DMS 273 (cell line): Measurements from ENCODE around the gene LRRC14B.

Experiments used
- DNase-seq: peaks from one replicate; lab custom pipeline; 2025; ENCODE audit not compliant: unreplicated experiment; lab: John Stamatoyannopoulos, UW

Gene LRRC14B

DNA sequence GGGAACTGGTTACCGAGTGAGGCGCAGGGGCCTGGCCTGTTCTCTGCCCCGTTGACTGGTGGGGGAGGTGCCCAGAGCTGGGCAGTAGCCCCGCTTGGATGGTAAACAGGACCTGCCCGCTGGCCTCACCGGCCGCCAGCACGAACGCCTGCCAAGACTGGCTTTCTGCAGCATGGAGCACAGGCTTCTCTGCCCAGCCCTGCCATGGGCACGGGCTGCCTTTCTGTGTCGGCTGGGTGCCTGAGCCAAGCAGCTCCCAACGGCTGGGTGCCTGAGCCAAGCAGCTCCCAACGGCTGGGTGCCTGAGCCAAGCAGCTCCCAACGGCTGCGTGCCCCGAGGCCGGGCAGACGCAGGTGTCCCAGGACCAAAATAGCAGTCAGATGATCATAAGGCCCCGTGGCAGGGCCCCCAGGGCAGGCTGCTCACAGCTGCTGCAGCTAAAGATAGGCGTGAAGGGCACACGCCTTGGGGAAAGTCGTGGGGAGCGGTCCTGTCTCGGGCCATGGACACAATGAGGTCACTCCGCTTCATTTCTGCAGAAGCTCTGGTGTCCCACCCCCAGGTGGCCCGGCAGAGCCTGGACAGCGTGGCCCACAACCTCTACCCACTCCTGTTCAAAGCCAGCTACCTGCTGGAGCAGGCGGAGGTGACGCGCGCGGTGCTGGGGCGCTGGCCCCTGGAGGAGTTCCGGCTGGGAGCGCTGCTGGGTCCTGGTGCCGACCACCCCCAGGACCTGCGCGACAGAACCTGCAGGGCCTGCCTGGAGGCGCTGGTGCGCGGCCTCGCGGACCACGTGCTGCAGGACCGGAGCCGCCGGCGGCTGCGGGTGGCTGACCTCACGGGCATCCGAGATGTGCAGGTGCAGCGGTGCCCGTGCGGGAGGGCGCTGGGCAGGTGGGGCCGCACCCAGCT lies at the start of gene LRRC14B:
TSS of gene LRRC14B (plus strand) at position 460 of the 913 bp plus-strand sequence. CDS start at position 504, 44 bp downstream.
- peak; percentile 67 for DNase-seq

DNA sequence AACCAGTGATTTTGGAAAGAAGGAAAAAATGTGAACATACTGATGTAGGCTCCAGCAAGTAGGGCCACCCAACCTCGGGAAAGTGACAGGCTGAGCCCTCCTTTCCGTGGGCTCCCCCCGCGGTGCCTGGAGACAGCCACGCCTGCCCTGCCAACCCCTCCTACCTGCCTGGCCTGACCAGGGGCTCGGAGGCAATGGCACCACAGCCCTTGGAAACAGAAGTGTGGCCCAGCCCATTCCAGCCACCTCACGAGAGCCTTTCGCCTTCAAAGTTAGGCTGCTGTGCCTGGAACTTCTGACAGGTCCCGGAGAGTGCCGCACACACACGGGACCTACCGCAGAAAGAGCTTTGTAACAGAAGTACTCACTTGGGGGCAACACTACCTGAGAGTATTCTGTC lies 49.5 kb upstream of the LRRC14B start:
- DNase-seq: no peak

DNA sequence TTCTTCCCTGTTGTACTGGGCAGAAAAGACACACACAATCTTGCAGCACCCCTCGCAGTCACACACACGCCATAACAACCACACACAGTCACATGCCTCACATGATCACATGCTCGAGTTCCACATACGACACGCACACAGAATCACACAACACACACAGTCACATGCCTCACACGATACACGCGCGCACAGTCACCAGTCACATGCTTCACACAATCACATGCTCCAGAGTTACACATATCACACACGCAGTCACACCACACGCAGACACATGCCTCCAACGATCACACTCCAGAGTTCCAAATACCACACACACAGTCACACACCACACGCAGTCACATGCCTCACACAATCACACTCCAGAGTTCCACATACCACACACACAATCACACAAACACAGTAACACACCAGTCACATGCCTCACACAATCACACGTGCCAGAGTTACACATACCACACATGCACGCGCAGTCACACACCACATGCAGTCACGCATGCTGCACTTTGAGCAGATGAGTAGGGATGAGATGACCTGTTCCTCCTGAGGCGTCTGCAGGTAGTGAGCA lies 49.0 kb upstream of the LRRC14B start:
- no peak for DNase-seq

DNA sequence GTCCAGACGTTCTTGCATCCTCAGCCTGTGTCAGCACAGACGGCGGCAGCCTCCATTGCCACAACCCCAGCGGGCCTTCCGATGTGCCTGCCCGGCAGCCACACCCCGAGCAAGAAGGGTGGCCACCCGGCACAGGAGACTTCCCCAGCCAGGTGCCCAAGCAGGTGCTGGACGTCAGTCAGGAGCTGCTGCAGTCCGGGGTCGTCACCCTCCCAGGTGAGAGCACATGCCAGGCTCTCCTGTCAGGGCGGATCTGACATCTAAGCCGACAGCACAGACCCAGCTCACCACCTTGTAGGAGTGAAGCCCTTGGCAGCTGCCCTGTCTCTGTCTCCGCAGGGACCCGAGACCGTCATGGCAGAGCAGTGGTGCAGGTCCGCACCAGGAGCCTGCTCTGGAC lies 48.3 kb upstream of the LRRC14B start:
- no peak for DNase-seq

DNA sequence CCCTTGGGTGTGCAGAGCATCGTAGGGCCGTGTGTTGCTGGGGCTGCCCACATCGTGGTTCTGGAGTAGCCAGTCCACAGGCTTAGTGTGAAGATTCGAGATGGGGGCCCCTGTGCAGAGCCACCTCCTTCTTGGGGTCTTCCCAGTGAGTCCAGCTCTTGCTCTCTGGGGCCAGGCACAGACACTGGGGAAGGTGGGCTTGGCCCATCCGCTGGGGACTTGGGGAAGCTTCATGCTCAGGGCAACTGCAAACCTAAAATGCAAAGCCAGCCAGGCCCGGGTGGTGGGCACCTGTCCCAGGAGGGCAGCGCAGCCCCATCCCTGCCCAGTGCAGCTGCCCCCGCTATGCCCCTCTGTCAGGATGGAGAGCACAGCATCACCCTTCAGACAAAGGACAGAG lies 46.4 kb upstream of the LRRC14B start:
- DNase-seq: no peak

DNA sequence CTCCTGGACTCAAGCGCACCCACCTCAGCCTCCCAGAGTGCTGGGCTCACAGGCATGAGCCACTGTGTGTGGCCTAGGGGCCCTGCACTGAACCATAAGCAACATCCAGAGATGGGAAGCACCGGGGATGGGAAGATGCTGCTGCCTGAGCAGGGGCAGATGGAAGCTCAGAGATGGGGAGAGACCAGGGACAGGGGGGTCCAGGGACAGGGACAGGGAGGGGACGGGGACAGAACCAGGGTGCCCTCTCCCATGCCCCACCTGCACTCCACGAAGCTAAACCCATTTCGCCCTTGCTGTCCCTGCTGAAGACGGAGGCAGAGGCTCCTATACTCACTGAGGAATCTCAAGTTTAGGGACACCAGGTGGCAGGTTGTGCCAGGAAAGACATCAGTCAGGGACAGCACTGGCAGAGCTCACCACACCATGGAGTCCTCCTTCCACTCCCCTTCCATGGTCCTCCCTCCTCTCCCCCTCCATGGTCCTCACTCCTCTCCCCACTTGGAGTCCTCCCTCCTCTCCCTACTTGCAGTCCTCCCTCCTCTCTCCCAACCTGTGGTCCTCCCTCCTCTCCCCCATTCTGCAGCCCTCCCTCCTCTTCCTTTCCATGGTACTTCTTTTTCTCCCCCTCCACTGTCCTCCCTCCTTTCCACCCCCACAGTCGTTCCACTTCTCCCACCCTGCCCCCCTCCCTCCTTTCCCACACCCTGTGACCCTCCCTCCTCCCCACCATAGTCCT lies 45.5 kb upstream of the LRRC14B start:
- DNase-seq: no peak

DNA sequence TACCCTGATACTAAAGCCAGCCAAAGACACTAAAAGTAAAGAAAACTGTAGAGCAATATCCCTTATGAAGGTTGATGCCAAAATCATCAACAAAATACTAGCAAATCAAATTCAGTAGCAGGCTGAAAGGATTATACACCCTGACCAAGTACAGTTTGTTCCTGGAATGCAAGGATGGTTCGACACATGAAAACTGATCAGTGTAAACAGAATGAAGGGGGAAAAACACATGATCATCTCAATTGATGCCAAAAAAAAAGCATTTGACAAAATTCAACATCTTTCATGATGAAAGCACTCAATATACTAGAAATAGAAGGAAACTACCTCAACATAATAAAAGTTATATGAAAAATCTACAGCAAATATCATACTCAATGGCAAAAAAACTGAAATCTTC lies 43.5 kb upstream of the LRRC14B start:
- DNase-seq: no peak

DNA sequence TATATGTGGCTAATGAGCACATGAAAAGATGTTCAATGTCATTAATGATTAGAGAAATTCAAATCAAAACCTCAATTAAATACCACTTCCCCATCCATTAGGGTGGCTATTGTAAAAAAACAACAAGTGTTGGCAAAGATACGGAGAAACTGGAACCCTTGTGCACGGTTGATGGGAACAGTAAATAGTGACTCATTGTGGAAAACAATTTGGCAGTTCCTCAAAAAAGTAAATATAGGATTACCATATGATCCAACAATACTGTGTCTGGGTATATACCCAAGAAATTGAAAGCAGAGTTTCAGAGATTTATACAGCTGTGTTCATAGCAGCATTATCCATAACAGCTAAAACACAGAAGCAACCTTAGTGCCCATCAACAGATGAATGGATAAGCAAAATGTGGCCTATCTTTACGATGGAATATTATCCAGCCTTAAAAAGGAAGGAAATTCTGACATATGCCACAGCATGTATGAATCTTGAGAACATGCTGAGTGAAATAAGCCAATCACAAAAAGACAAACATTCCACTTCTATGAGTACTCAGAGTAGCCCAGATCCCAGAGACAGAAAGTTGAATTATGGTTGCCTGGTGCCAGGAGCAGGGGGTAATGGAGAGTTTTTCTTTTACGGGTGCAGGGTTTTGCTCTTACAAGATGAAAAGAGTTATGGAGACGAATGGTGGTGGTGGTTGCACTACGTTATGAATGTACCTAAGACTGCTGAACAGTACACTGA lies 41.4 kb upstream of the LRRC14B start:
- no peak for DNase-seq

DNA sequence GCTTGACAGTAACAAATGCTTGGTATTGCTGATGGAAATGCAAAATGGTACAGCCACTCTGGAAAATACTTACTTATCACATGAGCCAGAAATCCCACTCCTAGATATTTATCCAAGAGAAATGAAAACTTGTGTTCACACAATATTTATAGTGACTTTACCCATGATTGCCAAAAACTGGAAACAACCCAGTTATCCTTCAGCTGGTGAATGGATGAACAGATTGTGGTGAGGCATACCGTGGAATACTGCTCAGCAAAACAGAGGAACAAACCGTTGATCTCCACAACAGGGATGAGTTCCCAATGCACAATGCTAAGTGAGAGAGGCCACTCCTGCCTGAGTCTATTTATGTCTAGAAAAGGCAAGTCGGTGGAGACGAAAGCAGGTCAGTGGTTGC lies 40.5 kb upstream of the LRRC14B start:
- DNase-seq: no peak

DNA sequence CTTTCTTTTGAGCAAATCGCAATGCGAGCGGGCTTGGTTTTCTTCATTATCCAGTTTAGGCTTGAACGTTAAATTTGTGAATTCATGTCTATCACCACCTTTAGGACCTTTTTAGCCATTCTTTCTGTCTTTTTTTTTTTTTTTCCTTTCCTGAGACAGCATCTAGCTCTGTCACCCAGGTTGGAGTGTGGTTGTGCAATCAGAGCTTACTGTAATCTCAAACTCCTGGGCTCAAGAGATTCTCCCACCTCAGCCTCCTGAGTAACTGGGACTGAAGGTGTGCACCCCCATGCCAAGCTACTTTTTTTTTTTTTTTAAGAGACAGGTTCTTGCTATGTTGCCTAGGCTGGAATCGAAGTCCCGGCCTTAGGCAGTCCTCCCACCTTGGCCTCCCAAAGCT lies 39.2 kb upstream of the LRRC14B start:
- no peak for DNase-seq

DNA sequence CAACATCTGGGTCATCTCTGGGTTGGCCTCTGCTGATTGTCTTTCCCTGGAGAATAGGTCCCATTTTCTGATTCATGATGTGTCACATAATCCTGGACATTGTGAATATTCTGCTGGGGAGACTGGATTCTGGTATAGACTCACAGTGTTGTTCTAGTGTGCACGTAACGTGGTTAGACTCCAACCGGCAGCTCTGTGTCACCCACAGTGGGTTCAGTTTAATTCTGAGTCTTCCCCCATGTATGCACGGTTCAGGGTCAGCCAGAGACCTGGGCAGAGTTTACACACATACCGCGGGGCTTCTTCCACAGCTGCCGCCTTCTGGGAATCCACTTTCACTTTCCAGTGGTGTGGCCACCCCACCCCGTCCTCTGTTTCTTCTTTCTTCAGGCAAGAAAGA lies 38.0 kb upstream of the LRRC14B start:
- no peak for DNase-seq

DNA sequence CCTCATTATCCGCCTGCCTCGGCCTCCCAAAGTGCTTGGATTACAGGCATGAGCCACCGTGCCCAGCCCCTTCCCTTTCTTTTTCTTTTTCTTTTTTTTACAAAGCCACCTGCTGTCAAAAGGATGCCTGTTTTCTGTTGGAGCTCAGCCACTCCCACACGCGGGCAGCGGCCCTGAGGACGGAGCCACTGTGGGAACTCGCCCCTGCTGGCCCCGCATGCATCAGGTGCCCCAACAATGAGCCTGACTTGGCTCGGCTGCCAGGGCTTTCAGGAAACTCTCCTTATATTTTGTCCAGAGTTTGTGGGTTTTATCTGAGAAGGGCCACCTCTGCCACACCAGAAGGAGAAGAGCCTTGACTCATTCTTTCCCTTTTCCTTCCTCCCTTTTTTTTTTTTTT lies 37.1 kb upstream of the LRRC14B start:
- DNase-seq: no peak

DNA sequence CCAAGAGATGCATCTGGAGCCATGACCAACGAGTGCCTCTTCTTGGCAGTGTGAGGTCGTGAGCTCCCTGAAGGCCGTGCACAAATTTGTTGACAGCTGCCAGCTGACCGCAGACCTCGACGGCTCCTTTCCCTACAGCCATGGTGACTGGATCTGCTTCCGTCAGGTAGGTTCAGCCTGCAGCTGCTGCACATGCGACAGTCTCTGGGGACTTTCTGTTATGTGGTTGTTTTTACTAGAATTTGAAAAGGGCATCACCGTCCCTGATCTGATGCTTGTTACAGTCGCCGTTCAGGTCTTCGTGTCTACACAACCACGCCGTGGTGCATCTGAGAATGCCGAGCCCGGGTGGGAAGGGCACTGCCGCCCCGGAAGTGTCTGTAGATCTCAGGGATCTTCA lies 36.5 kb upstream of the LRRC14B start:
- no peak for DNase-seq

DNA sequence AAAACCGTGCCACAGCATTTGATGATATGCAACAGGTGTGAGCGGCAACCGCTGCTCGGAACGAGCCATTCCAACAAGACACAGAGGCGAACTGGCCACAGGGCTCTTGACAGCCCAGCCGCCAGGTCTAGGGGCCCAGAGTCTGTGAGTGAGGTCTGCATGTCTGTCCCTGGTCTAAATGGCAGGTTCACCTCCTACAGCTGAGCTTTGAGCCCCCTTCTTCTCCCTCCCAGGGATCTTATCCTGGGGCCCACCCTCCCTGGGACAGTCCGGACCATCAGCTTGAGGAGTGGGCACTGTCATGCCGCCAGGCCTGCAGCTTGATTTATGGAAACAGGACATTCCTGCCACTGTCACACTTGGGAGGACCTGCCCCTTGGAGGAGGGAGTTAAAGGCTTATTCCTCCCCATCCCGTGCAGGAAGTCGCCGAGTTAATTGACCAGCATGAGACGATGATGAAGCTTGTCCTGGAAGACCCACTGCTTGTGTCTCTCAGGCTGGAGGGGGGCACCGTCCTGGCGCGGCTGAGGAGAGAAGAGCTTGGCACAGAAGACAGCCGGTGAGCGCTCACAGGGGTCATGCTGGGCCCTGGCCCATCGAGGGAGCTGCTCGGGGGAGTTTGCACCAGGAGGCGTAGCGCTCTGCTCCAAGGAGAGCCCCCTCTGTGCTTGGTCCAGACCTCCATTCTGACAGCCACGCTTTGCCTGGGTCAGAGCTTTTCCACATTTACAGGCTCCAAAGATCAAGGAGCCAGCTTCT lies 35.5 kb upstream of the LRRC14B start:
- no peak for DNase-seq

DNA sequence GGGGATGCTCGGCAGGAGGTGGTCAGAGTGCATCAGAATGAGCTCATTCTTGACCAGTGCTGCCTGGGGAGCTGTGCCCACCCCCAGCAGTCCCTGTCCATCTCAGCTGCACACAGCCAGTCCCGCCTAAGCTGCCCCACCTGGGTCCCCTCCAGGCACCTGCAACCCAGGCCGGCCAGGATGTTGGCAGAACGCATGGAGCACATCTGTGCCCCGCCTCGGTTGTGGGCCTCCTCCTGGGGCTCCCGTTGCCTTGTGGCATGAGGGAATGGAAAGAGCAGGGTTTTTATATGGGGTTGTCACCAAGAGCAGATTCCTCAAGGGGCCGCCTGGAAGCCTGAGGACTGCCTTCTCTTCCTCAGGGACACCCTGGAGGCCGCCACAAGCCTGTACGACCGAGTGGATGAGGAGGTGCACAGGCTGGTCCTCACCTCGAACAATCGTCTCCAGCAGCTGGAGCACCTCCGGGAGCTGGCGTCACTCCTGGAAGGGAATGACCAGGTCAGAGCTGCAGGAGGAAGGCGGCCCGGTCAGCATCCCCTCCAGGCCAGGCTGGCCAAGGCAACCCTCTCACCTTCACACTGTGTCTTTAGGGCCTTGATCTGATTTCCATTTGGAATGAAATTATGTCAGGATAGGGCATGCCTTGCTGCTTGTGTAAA lies 34.8 kb upstream of the LRRC14B start:
- DNase-seq: no peak

DNA sequence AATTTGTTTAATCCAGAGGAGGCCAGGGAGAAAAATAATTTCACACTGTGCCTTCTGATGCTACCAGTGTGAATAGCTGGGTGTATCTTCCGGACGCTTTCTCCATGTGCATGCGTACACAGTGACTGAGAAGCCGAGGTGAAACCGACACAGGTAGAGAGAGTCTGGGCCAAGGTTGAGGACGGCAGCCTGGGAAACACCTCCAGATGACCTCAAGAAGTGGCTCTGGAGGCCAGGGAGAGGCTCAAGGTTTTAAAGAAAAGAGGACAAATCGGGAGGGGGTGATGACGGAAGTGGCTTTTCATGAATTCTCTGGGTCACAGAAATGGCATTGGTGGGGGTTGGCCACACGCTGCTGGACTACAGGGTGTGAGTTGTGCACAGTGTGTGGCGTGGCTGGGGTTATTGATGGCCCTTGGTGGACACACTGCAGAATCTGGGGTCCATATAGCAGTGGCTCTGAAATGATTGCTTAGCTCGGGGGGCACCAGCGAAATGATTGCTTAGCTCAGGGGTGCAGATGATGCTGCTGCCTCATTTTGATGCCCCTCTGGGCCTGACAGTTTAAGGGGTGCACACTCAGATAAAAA lies 34.1 kb upstream of the LRRC14B start:
- no peak for DNase-seq

DNA sequence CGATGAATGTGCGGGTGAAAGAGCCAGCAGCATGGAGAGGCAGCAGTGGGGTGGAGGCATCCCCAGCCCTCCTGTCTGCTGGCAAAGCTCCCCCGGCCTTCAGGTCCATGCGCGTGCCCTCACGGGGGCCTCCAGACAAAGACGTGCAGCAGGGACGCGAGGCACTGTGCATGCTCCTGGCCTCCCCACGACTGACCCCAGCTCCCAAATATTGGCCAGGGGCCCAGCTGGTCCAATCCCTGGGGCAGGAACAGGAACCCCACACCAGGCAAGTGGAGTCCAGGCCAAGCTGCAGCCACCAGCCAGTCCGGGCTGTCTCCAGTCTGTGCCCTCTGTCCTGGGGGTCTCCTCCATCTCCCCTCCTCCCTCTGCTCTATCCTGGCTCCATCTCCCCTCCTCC lies 33.5 kb upstream of the LRRC14B start:
- no peak for DNase-seq

DNA sequence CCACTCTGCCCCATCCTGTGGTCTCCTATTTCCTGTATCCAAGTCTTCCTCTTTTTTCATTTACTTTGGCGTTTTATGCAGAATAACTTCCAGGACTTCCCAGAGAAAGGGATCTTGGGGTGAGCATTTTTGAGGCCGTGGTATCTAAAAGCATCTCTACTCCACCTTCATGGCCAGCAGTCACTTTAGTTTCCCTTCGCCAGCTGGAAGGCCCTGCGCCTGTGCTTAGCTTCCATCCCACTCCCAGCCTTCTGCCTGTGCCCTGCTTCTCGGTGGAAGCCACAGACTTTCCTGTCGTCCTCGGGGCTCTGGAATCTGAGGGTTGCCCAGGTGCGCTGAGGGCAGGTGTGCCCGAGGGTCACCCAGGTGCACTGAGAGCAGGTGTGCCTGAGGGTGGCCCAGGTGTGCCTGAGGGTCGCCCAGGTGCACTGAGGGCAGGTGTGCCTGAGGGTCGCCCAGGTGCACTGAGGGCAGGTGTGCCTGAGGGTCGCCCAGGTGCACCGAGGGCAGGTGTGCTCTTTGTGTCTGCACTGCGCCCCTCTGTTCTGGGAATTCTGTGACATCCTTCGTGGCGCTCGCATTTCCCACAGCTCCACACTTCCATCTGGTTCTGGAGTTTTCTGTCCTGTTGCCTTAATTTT lies 32.4 kb upstream of the LRRC14B start:
- no peak for DNase-seq
